SH-SY5Y (cell line): ENCODE data around the gene MTR.

Source experiments
- GATA2 ChIP-seq: IDR thresholded peaks from 2 replicates; pipeline ENCODE4 v1.6.1; 2011; ENCODE audit warnings: mild to moderate bottlenecking, low read depth, low read length
- GATA3 ChIP-seq: IDR thresholded peaks from 2 replicates; pipeline ENCODE4 v1.6.1; 2011; ENCODE audit warnings: low read depth, mild to moderate bottlenecking, low read length, moderate library complexity

DNA sequence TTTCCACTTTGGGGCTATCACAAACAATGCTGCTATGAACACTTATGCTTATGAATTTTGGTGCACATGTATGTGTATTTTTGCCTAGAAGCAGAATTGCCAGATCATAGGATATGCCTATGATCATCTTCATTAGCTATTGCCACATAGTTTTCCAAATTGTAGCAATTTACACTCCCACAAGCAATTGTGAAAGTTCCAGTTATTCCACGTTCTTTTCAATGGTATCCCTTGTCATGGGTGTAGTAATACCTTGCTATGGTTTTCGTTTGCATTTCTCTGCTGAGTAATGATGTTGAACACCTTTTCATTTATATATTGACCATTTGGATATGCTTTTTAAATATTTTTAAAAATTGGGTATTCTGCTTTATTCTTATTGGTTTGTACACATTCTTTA is 82.6 kb downstream of the MTR start:
- no peak for TF ChIP-seq GATA3
- TF ChIP-seq GATA2, result no peak
